Left lung (tissue), 10 donors: ENCODE data around the gene ETV3L. TPM values are rescaled to one million over a fixed set of nuclear protein-coding genes. Genes with fewer than 3 reads are reported as not detected.

Experiments
- ATAC-seq: fragments of 200-7000 bp; cut with Tn5 transposase; one replicate; pipeline ENCODE4 v1.9.1; 2020; ENCODE audit warnings: moderate library complexity
- DNase-seq, 4 donors: peaks; one replicate each; pipeline ENCODE4 v3.0.0-alpha.2; 2013 to 2020
- H3K27ac ChIP-seq, 2 donors: fragments of 200-600 bp; sonication (generic) in 1 of 2; one replicate each; pipeline versions ENCODE4 v1.5.0 to v1.8.0; 2020 to 2021
- H3K27me3 ChIP-seq, 2 donors: fragments of 200-600 bp; sonication (generic) in 1 of 2; one replicate each; pipeline versions ENCODE4 v1.5.0 to v1.8.0; 2020 to 2021
- H3K36me3 ChIP-seq, 2 donors: fragments of 200-600 bp; sonication (generic) in 1 of 2; one replicate each; pipeline versions ENCODE4 v1.5.0 to v1.8.0; 2020 to 2021
- H3K4me1 ChIP-seq, 2 donors: fragments of 200-600 bp; one replicate each; pipeline ENCODE4 v1.8.0; 2021
- H3K4me3 ChIP-seq, 2 donors: fragments of 200-600 bp; sonication (generic) in 1 of 2; one replicate each; pipeline versions ENCODE4 v1.5.0 to v1.8.0; 2020 to 2021; ENCODE audit warnings: mild to moderate bottlenecking in 1 of 2
- H3K9me3 ChIP-seq, 2 donors: fragments of 200-600 bp; sonication (generic) in 1 of 2; one replicate each; pipeline versions ENCODE4 v1.5.0 to v1.8.0; 2020 to 2021
- intact Hi-C, 2 donors: fragments of 100-400 bp; cut with DNase I; formaldehyde crosslinking; loops; one replicate each; pipeline versions ENCODE4 v1.11.2 to v1.14.2; 2022
- polyA plus RNA-seq, 6 donors: library from polyadenylated mRNA; unstranded; fragments of 120-200 nt; gene quantifications; one replicate each; pipeline ENCODE4 v1.2.1, GENCODE V29; 2013; ENCODE audit not compliant: insufficient read length in 6 of 6
- total RNA-seq, 2 donors: library from RNA; stranded (reverse); fragmentation: NEBNext Ultra II Directional; extraction: Animal tissue kit (Norgen Biotek cat#: 25700); gene quantifications; one replicate each; pipeline ENCODE4 v1.2.1, GENCODE V29; 2021
- TF ChIP-seq, protein P1 (sequence below), 2 donors: fragments of 200-600 bp; sonication (generic) in 1 of 2; IDR thresholded peaks; one replicate each; pipeline versions ENCODE4 v1.5.0 to v1.8.0; 2021; ENCODE audit warnings: antibody characterized with exemption in 2 of 2
- donor health status: DM: no; HTN: yes; CAD: no.
- donor health status: DM: no; HTN: no; CAD: no.

The ETV3L gene
- total and polyA plus RNA-seq, 8 donors: not detected

DNA sequence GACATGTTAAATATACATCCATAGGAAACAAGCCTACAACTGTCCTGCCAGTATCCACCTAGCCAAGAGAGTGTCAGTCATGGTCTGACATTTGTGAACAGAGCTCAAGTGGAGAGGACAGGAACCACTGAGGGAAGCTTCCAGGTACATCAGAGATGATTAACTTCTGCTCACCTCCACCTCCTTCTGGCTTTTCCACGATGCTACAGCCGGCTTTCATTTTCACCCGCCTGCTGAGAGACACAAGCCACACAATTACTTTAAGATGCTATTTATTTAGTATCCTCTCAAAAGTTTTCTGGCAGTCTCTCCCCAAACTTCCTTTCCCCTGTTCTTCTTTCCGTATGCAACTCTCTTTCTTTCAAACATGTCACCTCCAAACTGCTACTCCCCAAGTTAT, 36.5 kb upstream of the ETV3L start:
- Histone ChIP-seq H3K27ac (peak overlapping the region in 1 of 2 donors; percentile 57), H3K4me3 (peak overlapping the region in 1 of 2 donors; percentile 97), H3K27me3 (no peaks in the 10 kb centered on the region), H3K4me1 (peaks cover 14 to 40% of the 10 kb centered on the region in 2 donors), H3K9me3 (no peaks in the 10 kb centered on the region), H3K36me3 (peaks cover 0 to 50% of the 10 kb centered on the region in 2 donors)
- intact Hi-C loops: no loop called here
- TF ChIP-seq, protein P1, sequence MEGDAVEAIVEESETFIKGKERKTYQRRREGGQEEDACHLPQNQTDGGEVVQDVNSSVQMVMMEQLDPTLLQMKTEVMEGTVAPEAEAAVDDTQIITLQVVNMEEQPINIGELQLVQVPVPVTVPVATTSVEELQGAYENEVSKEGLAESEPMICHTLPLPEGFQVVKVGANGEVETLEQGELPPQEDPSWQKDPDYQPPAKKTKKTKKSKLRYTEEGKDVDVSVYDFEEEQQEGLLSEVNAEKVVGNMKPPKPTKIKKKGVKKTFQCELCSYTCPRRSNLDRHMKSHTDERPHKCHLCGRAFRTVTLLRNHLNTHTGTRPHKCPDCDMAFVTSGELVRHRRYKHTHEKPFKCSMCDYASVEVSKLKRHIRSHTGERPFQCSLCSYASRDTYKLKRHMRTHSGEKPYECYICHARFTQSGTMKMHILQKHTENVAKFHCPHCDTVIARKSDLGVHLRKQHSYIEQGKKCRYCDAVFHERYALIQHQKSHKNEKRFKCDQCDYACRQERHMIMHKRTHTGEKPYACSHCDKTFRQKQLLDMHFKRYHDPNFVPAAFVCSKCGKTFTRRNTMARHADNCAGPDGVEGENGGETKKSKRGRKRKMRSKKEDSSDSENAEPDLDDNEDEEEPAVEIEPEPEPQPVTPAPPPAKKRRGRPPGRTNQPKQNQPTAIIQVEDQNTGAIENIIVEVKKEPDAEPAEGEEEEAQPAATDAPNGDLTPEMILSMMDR (IDR thresholded peaks at IDR 0.05): no peak
- ATAC-seq (peak; percentile 0), DNase-seq (no peak)

DNA sequence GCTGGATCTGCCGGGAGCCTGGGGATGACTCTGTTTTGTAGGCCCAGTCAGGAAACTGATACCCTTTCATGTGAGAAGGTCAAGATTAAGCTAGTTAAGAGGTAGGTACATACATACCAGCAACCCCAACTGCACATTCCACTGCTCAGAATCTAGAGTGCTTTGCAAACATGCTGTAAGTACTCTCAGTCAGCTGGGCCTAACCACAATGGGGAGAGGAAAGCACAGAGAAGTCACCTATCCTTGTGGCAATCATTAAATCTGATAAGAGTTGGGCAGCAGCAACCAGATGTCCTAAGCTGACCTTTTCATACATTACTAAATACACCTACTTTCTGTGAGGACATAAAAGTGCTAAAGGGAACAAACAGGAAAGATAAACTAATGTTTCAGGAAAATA, 36.0 kb upstream of the ETV3L start:
- peak in 1 of 4 donors; percentile 71 for DNase-seq
- no peaks in the 10 kb centered on the region for H3K27me3 ChIP-seq
- H3K4me3 ChIP-seq: no peak overlapping the region
- H3K9me3 ChIP-seq: no peaks in the 10 kb centered on the region
- ATAC-seq: peak; percentile 75
- peaks cover 14 to 40% of the 10 kb centered on the region in 2 donors for H3K4me1 ChIP-seq
- peaks cover 0 to 55% of the 10 kb centered on the region in 2 donors for H3K36me3 ChIP-seq
- H3K27ac ChIP-seq: peak overlapping the region in 1 of 2 donors; percentile 57
- intact Hi-C loops: no loop called here
- TF ChIP-seq, protein P1 (IDR thresholded peaks at IDR 0.05): no peak

DNA sequence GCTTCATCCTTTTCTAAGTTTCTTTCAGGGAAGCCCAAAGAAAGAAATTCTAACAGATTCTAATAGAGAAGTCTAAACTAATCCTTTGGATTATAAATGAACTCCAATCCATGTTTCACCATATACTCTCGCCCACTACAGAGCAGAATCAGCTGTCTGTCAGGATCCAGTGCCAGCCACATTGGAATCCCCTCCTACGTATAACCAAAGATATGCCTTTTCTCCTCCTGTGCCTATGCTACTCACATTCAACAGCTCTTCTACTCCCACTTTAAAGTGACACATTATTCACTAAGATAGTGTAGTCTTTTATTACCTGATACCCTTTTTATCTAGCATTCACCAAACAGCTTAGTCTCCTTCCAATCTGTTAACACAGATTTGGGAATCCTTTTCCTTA, 35.5 kb upstream of the ETV3L start:
- Histone ChIP-seq H3K9me3 (no peaks in the 10 kb centered on the region), H3K36me3 (peaks cover 0 to 61% of the 10 kb centered on the region in 2 donors), H3K4me1 (peaks cover 14 to 40% of the 10 kb centered on the region in 2 donors), H3K27ac (no peak overlapping the region), H3K4me3 (no peak overlapping the region), H3K27me3 (no peaks in the 10 kb centered on the region)
- DNase-seq (no peak), ATAC-seq (no peak)
- intact Hi-C loops: no loop called here
- TF ChIP-seq, protein P1 (IDR thresholded peaks at IDR 0.05): no peak

DNA sequence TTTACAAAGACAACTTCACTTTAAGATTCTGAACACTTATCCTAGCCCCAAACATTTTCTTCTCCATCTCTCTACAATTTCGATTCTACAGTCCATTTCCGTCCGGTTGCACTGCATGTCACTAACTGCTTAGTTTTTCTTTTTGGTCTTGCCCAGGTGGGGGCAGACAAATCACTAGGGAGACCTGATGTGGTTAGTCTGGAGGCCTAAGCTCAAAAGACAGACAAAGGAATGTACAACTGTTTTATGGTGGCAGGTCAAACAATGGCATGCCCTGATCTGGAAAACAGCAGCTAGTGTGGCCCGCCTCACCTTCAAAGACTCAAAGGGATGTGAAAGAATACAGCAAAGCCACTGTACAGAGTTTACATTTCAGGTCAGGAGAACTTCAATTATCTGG, 34.8 kb upstream of the ETV3L start:
- H3K4me3 ChIP-seq: no peak overlapping the region
- no peaks in the 10 kb centered on the region for H3K9me3 ChIP-seq
- no peaks in the 10 kb centered on the region for H3K27me3 ChIP-seq
- no peak for ATAC-seq
- H3K4me1 ChIP-seq: peaks cover 14 to 40% of the 10 kb centered on the region in 2 donors
- intact Hi-C loops: no loop called here
- peaks cover 0 to 67% of the 10 kb centered on the region in 2 donors for H3K36me3 ChIP-seq
- no peak overlapping the region for H3K27ac ChIP-seq
- DNase-seq: no peak
- TF ChIP-seq, protein P1 (IDR thresholded peaks at IDR 0.05): no peak

DNA sequence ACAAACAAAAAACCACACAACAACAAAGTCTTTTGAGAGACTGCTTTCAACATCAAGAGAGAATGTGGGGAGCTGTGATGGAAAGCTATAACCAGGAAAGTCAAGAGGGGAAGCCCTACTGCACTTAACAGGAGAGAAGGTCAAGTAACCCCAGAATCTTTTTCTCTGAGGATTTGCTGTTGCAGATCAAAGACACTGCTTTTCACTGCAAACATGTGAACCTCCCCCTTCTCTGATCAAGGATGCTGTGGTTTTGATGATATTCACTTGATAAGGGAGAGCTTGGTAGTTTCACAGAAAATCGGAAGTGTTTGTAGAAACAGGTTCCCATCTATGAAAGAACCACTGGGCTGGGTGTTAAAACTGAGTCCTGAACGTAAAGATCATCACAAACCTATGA, 33.8 kb upstream of the ETV3L start:
- Histone ChIP-seq H3K4me3 (no peak overlapping the region), H3K36me3 (peaks cover 0 to 78% of the 10 kb centered on the region in 2 donors), H3K27me3 (no peaks in the 10 kb centered on the region), H3K9me3 (no peaks in the 10 kb centered on the region), H3K27ac (no peak overlapping the region), H3K4me1 (peaks cover 12 to 33% of the 10 kb centered on the region in 2 donors)
- DNase-seq: no peak
- TF ChIP-seq, protein P1 (IDR thresholded peaks at IDR 0.05): no peak
- intact Hi-C loops: no loop called here
- no peak for ATAC-seq
